ENCODE results near the gene CLECL1.
"Not testable (repeated sequence)": the region's sequence is repeated elsewhere in the genome, so short reads cannot be mapped to it uniquely, and the experiment has no call there.

- TF ChIP-seq POLR2A (IDR thresholded peaks at IDR 0.05); POLR2AphosphoS5 (IDR thresholded peaks at IDR 0.05; ENCODE audit: insufficient read depth in 1 of 2, low read depth in 1 of 2): not testable (repeated sequence)
- TF ChIP-seq, protein P1, sequence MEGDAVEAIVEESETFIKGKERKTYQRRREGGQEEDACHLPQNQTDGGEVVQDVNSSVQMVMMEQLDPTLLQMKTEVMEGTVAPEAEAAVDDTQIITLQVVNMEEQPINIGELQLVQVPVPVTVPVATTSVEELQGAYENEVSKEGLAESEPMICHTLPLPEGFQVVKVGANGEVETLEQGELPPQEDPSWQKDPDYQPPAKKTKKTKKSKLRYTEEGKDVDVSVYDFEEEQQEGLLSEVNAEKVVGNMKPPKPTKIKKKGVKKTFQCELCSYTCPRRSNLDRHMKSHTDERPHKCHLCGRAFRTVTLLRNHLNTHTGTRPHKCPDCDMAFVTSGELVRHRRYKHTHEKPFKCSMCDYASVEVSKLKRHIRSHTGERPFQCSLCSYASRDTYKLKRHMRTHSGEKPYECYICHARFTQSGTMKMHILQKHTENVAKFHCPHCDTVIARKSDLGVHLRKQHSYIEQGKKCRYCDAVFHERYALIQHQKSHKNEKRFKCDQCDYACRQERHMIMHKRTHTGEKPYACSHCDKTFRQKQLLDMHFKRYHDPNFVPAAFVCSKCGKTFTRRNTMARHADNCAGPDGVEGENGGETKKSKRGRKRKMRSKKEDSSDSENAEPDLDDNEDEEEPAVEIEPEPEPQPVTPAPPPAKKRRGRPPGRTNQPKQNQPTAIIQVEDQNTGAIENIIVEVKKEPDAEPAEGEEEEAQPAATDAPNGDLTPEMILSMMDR (IDR thresholded peaks at IDR 0.05) = not testable (repeated sequence)
These were observed 6.7 kb upstream of the CLECL1 start for GRCh38 chr12:9739404-9740105.

Measured in vagina (tissue), 2 donors.